Adrenal gland (tissue), 12 donors: ENCODE results near the gene PFAS. TPM values are rescaled to one million over a fixed set of nuclear protein-coding genes. Genes with fewer than 3 reads are reported as not detected.
A peak's percentile ranks its signal among the peaks of the same experiment; 100 is the strongest.

Experiments
- DNase-seq, 7 donors: peaks; one replicate each; pipeline ENCODE4 v3.0.0-alpha.2; 2019 to 2020
- H3K27ac ChIP-seq, 5 donors: fragments of 200-600 bp; sonication (generic) in 4 of 5; 1 replicate in 3 of 5; 2 replicates in 2 of 5; pipeline versions ENCODE4 v1.5.1 to v1.8.0; 2016 to 2020; ENCODE audit warnings: mild to moderate bottlenecking in 1 of 5
- H3K27me3 ChIP-seq: fragments of 200-600 bp; 2 replicates; pipeline ENCODE4 v1.8.0; 2021
- H3K36me3 ChIP-seq, 2 donors: fragments of 200-600 bp; replicated peaks in 1 of 2; 1 replicate in 1 of 2; 2 replicates in 1 of 2; pipeline versions ENCODE4 v1.5.1 to v1.8.0; 2018 to 2022
- H3K4me1 ChIP-seq, 2 donors: fragments of 200-600 bp; replicated peaks in 1 of 2; 1 replicate in 1 of 2; 2 replicates in 1 of 2; pipeline versions ENCODE4 v1.5.1 to v1.8.0; 2018 to 2021
- H3K4me3 ChIP-seq, 4 donors: fragments of 200-600 bp; sonication (generic) in 3 of 4; one replicate each; pipeline ENCODE4 v1.5.1; 2016 to 2018
- H3K9me3 ChIP-seq, 3 donors: fragments of 200-600 bp; sonication (generic) in 1 of 3; replicated peaks in 1 of 3; 1 replicate in 2 of 3; 2 replicates in 1 of 3; pipeline versions ENCODE4 v1.5.1 to v1.8.0; 2016 to 2021
- POLR2A ChIP-seq, 2 donors: fragments of 450-650 bp; IDR thresholded peaks; one replicate each; pipeline ENCODE4 v1.6.1; 2017; ENCODE audit warnings: antibody characterized with exemption in 2 of 2, mild to moderate bottlenecking in 2 of 2, moderate library complexity in 1 of 2
- WGBS, 4 donors: extraction: QIAGEN DNeasy Blood & Tissue Kit in 2 of 4; methylation state at CpG; one replicate each; pipeline versions ENCODE4 v1.1.5 to v1.1.7; 2013 to 2017; 5-methylcytosine and 5-hydroxymethylcytosine counted together
- intact Hi-C, 2 donors: fragments of 100-400 bp; cut with DNase I; formaldehyde crosslinking; loops; one replicate each; pipeline versions ENCODE4 v1.14.1 to v1.15.0; 2022 to 2023
- polyA plus RNA-seq, 3 donors: library from polyadenylated mRNA; stranded (reverse); fragments of 200-250 nt in 2 of 3; fragments of 350-450 nt in 1 of 3; fragmentation: Illumina TruSeq in 1 of 3; extraction: RNeasy Lipid Tissue Mini Kit (QIAGEN cat#74804) in 1 of 3; gene quantifications; one replicate each; pipeline ENCODE4 v1.2.3, GENCODE V29; 2013 to 2014
- total RNA-seq, 9 donors: library from RNA; depleted of rRNA in 4 of 9; stranded (reverse); fragments of >200 nt in 4 of 9; fragments of 120-200 nt in 1 of 9; fragmentation: NEBNext Ultra II Directional in 1 of 9; extraction: Animal tissue kit (Norgen Biotek cat#: 25700) in 1 of 9; gene quantifications; one replicate each; pipeline versions ENCODE4 v1.1.0 to v1.2.4, GENCODE V29; 2013 to 2023
- TF ChIP-seq, protein P1 (sequence below), 6 experiments: fragments of 450-650 bp in 4 of 6; fragments of 200-600 bp in 2 of 6; sonication (generic) in 1 of 6; IDR thresholded peaks; 1 replicate in 5 of 6; 2 replicates in 1 of 6; pipeline versions ENCODE4 v1.5.1 to v1.8.0; 2016 to 2021; ENCODE audit warnings: antibody characterized with exemption in 6 of 6, mild to moderate bottlenecking in 2 of 6, moderate library complexity in 1 of 6
- donor health status: healthy with polysubstance abuse.
- donor health status: Bipolar disorder and iron deficiency.
- donor health status: DM: yes; HTN: yes; CAD: no.
- donor health status: DM: no; HTN: no; CAD: no.
- donor health status: DM: no; HTN: no; CAD: no.
- donor health status: DM: yes; HTN: yes; CAD: no.

Gene PFAS
- total and polyA plus RNA-seq, 12 donors, result 9.7 to 53.6 (median 21.8) TPM

DNA sequence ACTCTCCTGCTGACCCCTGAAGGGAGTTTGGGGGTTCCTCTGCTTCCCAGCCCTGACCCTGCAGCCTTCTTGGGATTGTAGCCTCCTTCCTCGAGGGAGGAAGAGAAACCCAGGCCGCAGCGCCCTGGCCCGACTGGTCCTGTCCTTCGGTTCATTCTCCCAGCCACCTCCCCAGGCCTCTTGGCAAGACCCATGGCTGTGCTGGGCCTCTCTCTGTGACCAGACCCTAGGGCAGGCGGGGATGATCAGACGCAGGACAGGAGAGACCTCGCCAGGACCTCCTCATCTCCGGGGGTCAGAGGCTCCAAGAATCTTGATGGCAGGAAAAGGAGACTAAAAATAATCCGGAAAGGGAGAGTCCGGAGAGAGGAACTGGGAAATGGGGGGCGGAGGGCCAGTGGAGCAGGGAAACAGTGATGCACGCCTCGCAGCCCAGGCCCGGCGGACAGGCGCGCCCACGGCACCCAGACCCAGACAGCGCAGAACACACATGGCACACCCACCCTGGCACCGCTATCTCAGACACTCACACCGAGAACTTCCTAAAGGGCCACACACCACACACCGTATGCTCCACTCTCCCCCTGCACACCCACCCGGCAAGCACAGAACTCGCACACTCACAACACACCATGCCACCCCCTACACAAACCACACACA, 62.2 kb downstream of the PFAS start:
- intact Hi-C loops, result loop anchor here in 1 of 2 donors (10.0 kb wide), 1 partner anchor 216 kb away; no protein-coding TSS in a partner anchor
- H3K4me3 ChIP-seq, result no peak overlapping the region

DNA sequence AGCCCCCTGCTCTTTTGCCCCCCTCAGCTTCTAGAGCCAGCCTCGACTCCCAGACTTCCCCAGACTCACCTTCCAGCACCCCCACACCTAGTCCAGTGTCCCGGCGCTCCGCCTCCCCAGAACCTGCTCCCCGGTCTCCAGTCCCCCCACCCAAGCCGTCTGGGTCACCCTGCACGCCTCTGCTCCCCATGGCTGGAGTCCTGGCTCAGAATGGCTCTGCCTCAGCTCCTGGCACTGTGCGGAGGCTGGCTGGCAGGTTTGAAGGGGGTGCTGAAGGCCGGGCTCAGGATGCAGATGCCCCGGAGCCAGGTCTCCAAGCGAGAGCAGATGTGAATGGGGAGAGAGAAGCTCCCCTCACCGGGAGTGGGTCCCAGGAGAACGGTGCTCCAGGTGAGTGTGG, 63.2 kb downstream of the PFAS start:
- TF ChIP-seq POLR2A (IDR thresholded peaks at IDR 0.05), result no peak
- Histone ChIP-seq H3K4me1 (no peaks in the 10 kb centered on the region), H3K27me3 (peaks cover 28% of the 10 kb centered on the region), H3K36me3 (no peaks in the 10 kb centered on the region), H3K27ac (no peak overlapping the region), H3K9me3 (no peaks in the 10 kb centered on the region), H3K4me3 (no peak overlapping the region)
- 20 to 82% (median 71%) methylated on average over 1 to 13 of the region's 13 CpGs for WGBS, 4 donors
- intact Hi-C loops, result loop anchor here in 1 of 2 donors (10.0 kb wide), 1 partner anchor 217 kb away; no protein-coding TSS in a partner anchor
- no peak for DNase-seq

More for the DNA sequence above, 62.2 kb downstream of the PFAS start:
- 73 to 77% (median 75%) methylated on average over 18 to 25 of the region's 25 CpGs for WGBS, 4 donors
- peak in 1 of 7 donors; percentile 34 for DNase-seq
- Histone ChIP-seq H3K9me3 (no peaks in the 10 kb centered on the region), H3K36me3 (no peaks in the 10 kb centered on the region), H3K27me3 (peaks cover 19% of the 10 kb centered on the region), H3K4me1 (no peaks in the 10 kb centered on the region), H3K27ac (peak overlapping the region in 1 of 5 donors; percentile 73)
- TF ChIP-seq, protein P1, sequence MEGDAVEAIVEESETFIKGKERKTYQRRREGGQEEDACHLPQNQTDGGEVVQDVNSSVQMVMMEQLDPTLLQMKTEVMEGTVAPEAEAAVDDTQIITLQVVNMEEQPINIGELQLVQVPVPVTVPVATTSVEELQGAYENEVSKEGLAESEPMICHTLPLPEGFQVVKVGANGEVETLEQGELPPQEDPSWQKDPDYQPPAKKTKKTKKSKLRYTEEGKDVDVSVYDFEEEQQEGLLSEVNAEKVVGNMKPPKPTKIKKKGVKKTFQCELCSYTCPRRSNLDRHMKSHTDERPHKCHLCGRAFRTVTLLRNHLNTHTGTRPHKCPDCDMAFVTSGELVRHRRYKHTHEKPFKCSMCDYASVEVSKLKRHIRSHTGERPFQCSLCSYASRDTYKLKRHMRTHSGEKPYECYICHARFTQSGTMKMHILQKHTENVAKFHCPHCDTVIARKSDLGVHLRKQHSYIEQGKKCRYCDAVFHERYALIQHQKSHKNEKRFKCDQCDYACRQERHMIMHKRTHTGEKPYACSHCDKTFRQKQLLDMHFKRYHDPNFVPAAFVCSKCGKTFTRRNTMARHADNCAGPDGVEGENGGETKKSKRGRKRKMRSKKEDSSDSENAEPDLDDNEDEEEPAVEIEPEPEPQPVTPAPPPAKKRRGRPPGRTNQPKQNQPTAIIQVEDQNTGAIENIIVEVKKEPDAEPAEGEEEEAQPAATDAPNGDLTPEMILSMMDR (IDR thresholded peaks at IDR 0.05), result no peak
- TF ChIP-seq POLR2A (IDR thresholded peaks at IDR 0.05), result no peak

DNA sequence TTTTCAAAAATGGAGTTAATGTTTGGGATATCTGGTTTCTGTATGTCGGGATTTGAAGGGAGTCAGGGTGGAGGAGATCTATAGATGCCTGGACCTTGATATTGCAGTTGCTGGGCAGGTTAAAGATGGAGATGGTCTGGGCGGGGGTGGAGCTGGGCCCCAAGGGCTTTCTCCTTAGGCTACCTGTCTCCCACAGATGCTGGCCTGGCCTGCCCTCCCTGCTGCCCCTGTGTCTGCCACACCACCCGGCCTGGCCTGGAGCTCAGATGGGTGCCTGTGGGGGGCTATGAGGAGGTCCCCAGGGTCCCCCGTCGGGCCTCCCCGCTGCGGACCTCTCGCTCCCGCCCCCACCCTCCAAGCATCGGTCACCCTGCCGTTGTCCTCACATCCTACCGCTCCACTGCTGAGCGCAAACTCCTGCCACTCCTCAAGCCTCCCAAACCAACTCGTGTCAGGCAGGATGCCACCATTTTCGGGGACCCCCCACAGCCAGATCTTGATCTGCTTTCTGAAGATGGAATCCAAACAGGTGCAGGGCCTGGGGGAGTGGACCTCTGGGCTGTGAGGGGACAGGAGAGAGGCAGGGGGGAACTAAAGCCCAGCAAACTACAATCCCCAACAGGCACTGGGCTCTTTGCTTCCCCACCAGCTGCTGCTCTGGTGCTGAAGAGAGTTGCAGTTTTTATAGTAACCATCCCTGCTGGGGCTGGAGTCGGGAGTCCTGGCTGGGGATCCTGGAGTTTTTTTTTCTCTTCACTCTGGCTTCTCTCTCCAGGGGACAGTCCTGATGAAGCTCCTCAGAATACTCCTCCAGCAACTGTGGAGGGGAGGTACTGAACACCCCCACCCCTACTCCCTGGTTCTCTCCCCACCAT, 63.9 kb downstream of the PFAS start:
- Histone ChIP-seq H3K27me3 (peaks cover 30% of the 10 kb centered on the region), H3K9me3 (no peaks in the 10 kb centered on the region), H3K36me3 (no peaks in the 10 kb centered on the region), H3K4me3 (no peak overlapping the region), H3K27ac (no peak overlapping the region), H3K4me1 (no peaks in the 10 kb centered on the region)
- WGBS, 4 donors, result 57 to 62% (median 60%) methylated on average over 3 to 16 of the region's 16 CpGs
- no peak for TF ChIP-seq POLR2A (IDR thresholded peaks at IDR 0.05)
- TF ChIP-seq, protein P1 (IDR thresholded peaks at IDR 0.05), result no peak
- intact Hi-C loops, result loop anchor here in 1 of 2 donors (10.0 kb wide), 1 partner anchor 218 kb away; no protein-coding TSS in a partner anchor
- no peak for DNase-seq

DNA sequence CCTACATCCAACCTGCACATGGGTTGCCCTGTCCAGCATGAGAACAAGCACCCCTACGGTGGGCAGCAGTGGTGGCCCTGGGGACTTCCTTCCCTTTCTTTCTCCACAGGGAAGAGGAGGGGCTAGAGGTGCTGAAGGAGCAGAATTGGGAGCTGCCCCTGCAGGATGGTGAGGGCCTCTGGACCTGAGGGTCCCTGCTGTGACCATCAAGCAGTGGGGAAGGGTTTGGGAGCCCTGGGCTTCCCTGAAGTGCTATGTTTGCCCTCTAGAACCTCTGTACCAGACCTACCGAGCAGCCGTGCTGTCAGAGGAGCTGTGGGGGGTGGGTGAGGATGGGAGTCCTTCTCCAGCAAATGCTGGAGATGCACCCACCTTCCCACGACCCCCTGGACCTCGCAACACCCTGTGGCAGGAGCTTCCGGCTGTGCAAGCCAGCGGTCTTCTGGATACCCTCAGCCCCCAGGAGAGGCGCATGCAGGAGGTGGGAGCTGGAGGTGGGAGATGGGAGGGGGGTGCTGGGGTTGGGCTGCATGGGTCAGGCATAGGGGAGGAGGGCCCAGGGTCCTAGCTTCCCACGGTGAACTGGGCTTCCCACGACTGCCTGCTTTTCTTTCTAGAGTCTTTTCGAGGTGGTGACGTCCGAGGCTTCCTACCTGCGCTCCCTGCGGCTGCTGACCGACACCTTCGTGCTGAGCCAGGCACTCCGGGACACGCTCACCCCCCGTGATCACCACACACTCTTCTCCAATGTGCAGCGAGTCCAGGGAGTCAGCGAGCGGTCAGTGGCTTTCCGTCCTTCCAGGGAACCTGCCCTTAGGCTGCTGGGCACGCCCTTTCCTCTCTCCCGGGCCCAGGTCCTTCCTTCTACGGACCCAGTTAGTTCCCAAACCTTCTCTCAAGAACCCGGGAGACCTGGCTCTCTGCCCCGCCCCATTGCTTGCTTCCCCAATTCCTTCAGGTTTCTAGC, 66.0 kb downstream of the PFAS start:
- H3K27ac ChIP-seq, result no peak overlapping the region
- TF ChIP-seq, protein P1 (IDR thresholded peaks at IDR 0.05), result no peak
- TF ChIP-seq POLR2A (IDR thresholded peaks at IDR 0.05), result no peak
- DNase-seq, result no peak
- H3K4me3 ChIP-seq, result no peak overlapping the region
- H3K9me3 ChIP-seq, result no peaks in the 10 kb centered on the region
- peaks cover 30% of the 10 kb centered on the region for H3K27me3 ChIP-seq
- intact Hi-C loops, result loop anchor here in 1 of 2 donors (10.0 kb wide), 1 partner anchor 220 kb away; no protein-coding TSS in a partner anchor
- no peaks in the 10 kb centered on the region for H3K4me1 ChIP-seq
- 23 to 39% (median 30%) methylated on average over 10 to 29 of the region's 29 CpGs for WGBS, 4 donors
- H3K36me3 ChIP-seq, result no peaks in the 10 kb centered on the region
